Mucosa of rectum (tissue), 2 donors: ENCODE data around the gene S100A6.
"Not testable (repeated sequence)": the region's sequence is repeated elsewhere in the genome, so short reads cannot be mapped to it uniquely, and the experiment has no call there.

Experiments
- H3K27ac ChIP-seq, 2 donors: one replicate each; pipeline ENCODE4 v1.7.0; 2013; ENCODE audit warnings: inconsistent platforms in 2 of 2, low read depth in 2 of 2, low read length in 2 of 2
- H3K27me3 ChIP-seq, 2 donors: one replicate each; pipeline ENCODE4 v1.7.0; 2013; ENCODE audit warnings: low read length in 2 of 2; ENCODE audit not compliant: control insufficient read depth in 2 of 2, insufficient read depth in 2 of 2
- H3K36me3 ChIP-seq, 2 donors: one replicate each; pipeline ENCODE4 v1.7.0; 2013; ENCODE audit warnings: low read length in 2 of 2; ENCODE audit not compliant: control insufficient read depth in 2 of 2, insufficient read depth in 2 of 2
- H3K4me1 ChIP-seq, 2 donors: one replicate each; pipeline ENCODE4 v1.7.0; 2013; ENCODE audit warnings: low read length in 2 of 2, mild to moderate bottlenecking in 1 of 2; ENCODE audit not compliant: control insufficient read depth in 2 of 2, insufficient read depth in 2 of 2
- H3K4me3 ChIP-seq, 2 donors: one replicate each; pipeline ENCODE4 v1.7.0; 2013; ENCODE audit warnings: low read length in 2 of 2
- H3K9ac ChIP-seq, 2 donors: one replicate each; pipeline ENCODE4 v1.7.0; 2013; ENCODE audit warnings: low read length in 2 of 2, low read depth in 1 of 2, mild to moderate bottlenecking in 1 of 2
- H3K9me3 ChIP-seq, 2 donors: one replicate each; pipeline ENCODE4 v1.7.0; 2013; ENCODE audit warnings: low read length in 2 of 2; ENCODE audit not compliant: control insufficient read depth in 2 of 2
- donor health status: healthy.
- donor health status: Normal muscosa, but diverticular disease.

The S100A6 gene

GRCh38 chr1:153535242-153536011, at the start of gene S100A6:
Gene S100A6 (minus strand): TSS chr1:153535991. CDS start chr1:153535339, 652 bp downstream.
- Histone ChIP-seq H3K9ac (peak within 1 kb of the TSS; percentile 100), H3K4me3 (peak within 1 kb of the TSS; percentile 95 to 98), H3K27ac (peak within 1 kb of the TSS; percentile 99 to 100), H3K36me3 (peaks cover 0 to 3% of the 10 kb centered on the region in 2 donors), H3K27me3 (no peaks in the 10 kb centered on the region), H3K9me3 (no peaks in the 10 kb centered on the region), H3K4me1 (peaks cover 60 to 68% of the 10 kb centered on the region in 2 donors)

DNA sequence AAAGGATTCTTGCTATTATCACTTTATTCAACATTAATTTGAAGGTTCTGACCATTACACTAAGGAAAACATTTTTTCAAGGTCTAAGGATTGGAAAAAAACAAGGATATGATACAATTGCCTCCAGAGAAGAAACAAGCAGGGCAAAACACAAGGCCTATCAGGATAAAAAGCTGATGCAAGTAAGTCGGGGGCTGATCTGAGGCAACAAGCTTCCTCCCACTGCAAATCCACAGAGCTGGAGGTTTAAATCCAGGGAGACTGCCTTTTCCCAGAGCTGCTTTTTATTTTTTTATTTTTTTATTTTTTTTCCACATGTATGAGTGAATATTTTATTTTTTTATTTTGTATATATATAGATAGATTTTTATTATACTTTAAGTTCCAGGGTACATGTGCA, 49.2 kb upstream of the S100A6 start:
- H3K9ac ChIP-seq: no peak overlapping the region
- H3K4me1 ChIP-seq: no peaks in the 10 kb centered on the region
- no peaks in the 10 kb centered on the region for H3K36me3 ChIP-seq
- H3K4me3 ChIP-seq: no peak overlapping the region
- H3K27ac ChIP-seq: no peak overlapping the region
- H3K9me3 ChIP-seq: no peaks in the 10 kb centered on the region
- H3K27me3 ChIP-seq: no peaks in the 10 kb centered on the region

- H3K27me3 ChIP-seq: no peaks in the 10 kb centered on the region
- no peak overlapping the region for H3K27ac ChIP-seq
- no peaks in the 10 kb centered on the region for H3K9me3 ChIP-seq
- H3K9ac ChIP-seq: no peak overlapping the region
- no peak overlapping the region for H3K4me3 ChIP-seq
- H3K36me3 ChIP-seq: no peaks in the 10 kb centered on the region
- H3K4me1 ChIP-seq: no peaks in the 10 kb centered on the region
Observed at GRCh38 chr1:153583976-153584375, 48.2 kb upstream of the S100A6 start.

- not testable (repeated sequence) for H3K4me3 ChIP-seq, H3K4me1 ChIP-seq, H3K27me3 ChIP-seq, H3K9me3 ChIP-seq, H3K9ac ChIP-seq, H3K36me3 ChIP-seq, H3K27ac ChIP-seq
Observed at GRCh38 chr1:153583514-153583913, 47.7 kb upstream of the S100A6 start.

DNA sequence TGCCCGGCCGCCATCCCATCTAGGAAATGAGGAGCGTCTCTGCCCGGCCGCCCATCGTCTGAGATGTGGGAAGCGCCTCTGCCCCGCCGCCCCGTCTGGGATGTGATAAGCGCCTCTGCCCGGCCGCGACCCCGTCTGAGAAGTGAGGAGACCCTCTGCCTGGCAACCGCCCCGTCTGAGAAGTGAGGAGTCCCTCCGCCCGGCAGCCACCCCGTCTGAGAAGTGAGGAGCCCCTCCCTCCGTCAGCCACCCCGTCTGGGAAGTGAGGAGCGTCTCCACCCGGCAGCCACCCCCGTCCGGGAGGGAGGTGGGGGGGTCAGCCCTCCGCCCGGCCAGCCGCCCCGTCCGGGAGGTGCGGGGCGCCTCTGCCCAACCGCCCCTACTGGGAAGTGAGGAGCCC, 47.0 kb upstream of the S100A6 start:
- not testable (repeated sequence) for H3K36me3 ChIP-seq, H3K9ac ChIP-seq, H3K4me1 ChIP-seq, H3K27ac ChIP-seq, H3K9me3 ChIP-seq, H3K4me3 ChIP-seq, H3K27me3 ChIP-seq

GRCh38 chr1:153578936-153579335, 43.1 kb upstream of the S100A6 start:
- no peaks in the 10 kb centered on the region for H3K36me3 ChIP-seq
- no peaks in the 10 kb centered on the region for H3K27me3 ChIP-seq
- no peak overlapping the region for H3K27ac ChIP-seq

GRCh38 chr1:153578490-153578889, 42.7 kb upstream of the S100A6 start:
- Histone ChIP-seq H3K27ac (no peak overlapping the region), H3K36me3 (no peaks in the 10 kb centered on the region), H3K4me1 (peaks cover 3 to 8% of the 10 kb centered on the region in 2 donors), H3K27me3 (no peaks in the 10 kb centered on the region), H3K9ac (no peak overlapping the region), H3K4me3 (no peak overlapping the region), H3K9me3 (no peaks in the 10 kb centered on the region)

More at GRCh38 chr1:153578936-153579335, 43.1 kb upstream of the S100A6 start:
- Histone ChIP-seq H3K4me3 (no peak overlapping the region), H3K9ac (no peak overlapping the region), H3K4me1 (peaks cover 3 to 8% of the 10 kb centered on the region in 2 donors), H3K9me3 (no peaks in the 10 kb centered on the region)

DNA sequence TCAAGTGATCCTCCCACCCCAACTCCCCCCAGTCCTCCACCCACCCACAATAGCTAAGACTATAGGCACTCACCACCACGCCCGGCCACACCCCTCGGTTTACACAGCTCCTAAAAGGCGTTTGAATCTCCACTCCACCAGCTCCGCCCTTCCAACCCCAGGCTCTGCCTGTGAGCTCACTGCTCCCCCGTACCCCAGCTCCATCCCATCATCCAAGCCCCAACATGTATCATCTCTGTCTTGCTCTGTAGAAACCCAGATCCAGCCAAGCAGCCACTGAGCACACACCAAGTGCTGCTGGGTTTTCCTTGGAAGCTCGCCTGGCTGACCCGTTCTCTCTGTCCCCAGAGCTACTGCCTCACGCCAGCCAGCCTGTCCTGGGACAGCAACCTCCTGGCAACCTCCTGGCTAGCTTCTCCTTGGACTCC, 41.8 kb upstream of the S100A6 start:
- no peak overlapping the region for H3K4me3 ChIP-seq
- peaks cover 3 to 9% of the 10 kb centered on the region in 2 donors for H3K4me1 ChIP-seq
- no peak overlapping the region for H3K27ac ChIP-seq
- no peaks in the 10 kb centered on the region for H3K9me3 ChIP-seq
- H3K9ac ChIP-seq: no peak overlapping the region
- H3K27me3 ChIP-seq: no peaks in the 10 kb centered on the region
- no peaks in the 10 kb centered on the region for H3K36me3 ChIP-seq

DNA sequence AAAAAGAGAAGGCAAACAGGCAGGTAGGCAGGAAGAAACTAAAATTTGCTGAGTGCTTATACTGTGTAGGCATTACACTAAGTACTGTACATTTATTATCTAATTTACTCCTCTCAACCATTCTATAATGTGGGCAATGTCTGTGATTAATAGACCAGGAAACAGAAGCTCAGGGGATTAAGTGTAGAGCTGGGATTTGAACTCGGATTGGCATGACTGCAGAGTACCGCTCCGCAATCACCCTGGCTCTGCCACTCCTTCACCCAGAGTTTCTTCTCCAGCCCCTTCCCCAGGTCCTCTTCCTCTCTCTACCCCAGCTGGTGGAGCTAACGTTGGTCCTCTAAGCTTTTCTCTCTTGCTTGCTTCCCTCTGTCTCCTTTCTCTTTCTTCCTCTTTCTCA, 41.3 kb upstream of the S100A6 start:
- no peak overlapping the region for H3K9ac ChIP-seq
- no peak overlapping the region for H3K4me3 ChIP-seq
- H3K27ac ChIP-seq: no peak overlapping the region
- H3K36me3 ChIP-seq: no peaks in the 10 kb centered on the region
- H3K27me3 ChIP-seq: no peaks in the 10 kb centered on the region
- no peaks in the 10 kb centered on the region for H3K9me3 ChIP-seq
- H3K4me1 ChIP-seq: peaks cover 3 to 11% of the 10 kb centered on the region in 2 donors

DNA sequence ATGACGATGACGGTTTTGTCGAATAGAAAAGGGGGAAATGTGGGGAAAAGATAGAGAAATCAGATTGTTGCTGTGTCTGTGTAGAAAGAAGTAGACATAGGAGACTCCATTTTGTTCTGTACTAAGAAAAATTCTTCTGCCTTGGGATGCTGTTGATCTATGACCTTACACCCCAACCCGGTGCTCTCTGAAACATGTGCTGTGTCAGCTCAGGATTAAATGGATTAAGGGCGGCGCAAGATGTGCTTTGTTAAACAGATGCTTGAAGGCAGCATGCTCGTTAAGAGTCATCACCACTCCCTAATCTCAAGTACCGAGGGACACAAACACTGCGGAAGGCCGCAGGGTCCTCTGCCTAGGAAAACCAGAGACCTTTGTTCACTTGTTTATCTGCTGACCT, 39.7 kb upstream of the S100A6 start:
- H3K36me3 ChIP-seq, H3K4me3 ChIP-seq, H3K9ac ChIP-seq, H3K27me3 ChIP-seq, H3K27ac ChIP-seq, H3K9me3 ChIP-seq: not testable (repeated sequence)
- peaks cover 3 to 14% of the 10 kb centered on the region in 2 donors for H3K4me1 ChIP-seq
